AG04450 (cell line): Measurements from ENCODE around the gene NLGN1. TPM values are rescaled to one million over a fixed set of nuclear protein-coding genes. Genes with fewer than 3 reads are reported as not detected.
A peak's percentile ranks its signal among the peaks of the same experiment; 100 is the strongest.
"Not testable (repeated sequence)": the region's sequence is repeated elsewhere in the genome, so short reads cannot be mapped to it uniquely, and the experiment has no call there.

Experiments
- CTCF ChIA-PET: fragments of 300-600, 350-600 bp; formaldehyde crosslinking; extraction: SDS; loops from one replicate; lab custom pipeline; 2022; ENCODE audit warnings: antibody characterized with exemption, inconsistent platforms; lab: Charles Lee
- POLR2A ChIA-PET: fragments of 350-600 bp; formaldehyde crosslinking; extraction: SDS; loops from one replicate; lab custom pipeline; 2021; ENCODE audit warnings: antibody characterized with exemption, inconsistent platforms; lab: Yijun Ruan, JAX
- DNase-seq: peaks from one replicate; pipeline ENCODE4 v3.0.0-alpha.2; 2011; ENCODE audit warnings: low read depth, low spot score
- H3K27ac ChIP-seq: one replicate; pipeline ENCODE4 v1.5.1; 2012; ENCODE audit warnings: low read depth, low read length, control low read depth
- H3K27me3 ChIP-seq: one replicate; pipeline ENCODE4 v1.6.0; 2012; ENCODE audit warnings: low read length; ENCODE audit not compliant: control insufficient read depth, insufficient read depth
- H3K4me3 ChIP-seq: 2 replicates; pipeline ENCODE4 v1.5.1; 2011; ENCODE audit warnings: mild to moderate bottlenecking, low read depth, low read length, control low read depth
- H3K9me3 ChIP-seq: 2 replicates; pipeline ENCODE4 v1.5.1; 2012; ENCODE audit warnings: low read length; ENCODE audit not compliant: control insufficient read depth, insufficient read depth
- polyA minus RNA-seq: library from RNA; depleted of rRNA, polyadenylated mRNA; stranded (reverse); fragments of >200 nt; gene quantifications from 2 replicates; pipeline ENCODE4 v1.2.3, GENCODE V29; 2011; rRNA and poly(A)+ RNA removed
- polyA plus RNA-seq: library from polyadenylated mRNA; depleted of rRNA; stranded (reverse); fragments of >200 nt; gene quantifications from 2 replicates; pipeline ENCODE4 v1.2.3, GENCODE V29; 2011; rRNA removed
- TF ChIP-seq, protein P1 (sequence below): IDR thresholded peaks from 2 replicates; pipeline ENCODE4 v1.5.1; 2011; ENCODE audit warnings: low read depth, low read length, control low read depth, inconsistent platforms

Gene NLGN1
- 1.4 and 1.7 TPM in 2 replicates for polyA plus RNA-seq
- polyA minus RNA-seq: 7.3 and 8.3 TPM in 2 replicates

DNA sequence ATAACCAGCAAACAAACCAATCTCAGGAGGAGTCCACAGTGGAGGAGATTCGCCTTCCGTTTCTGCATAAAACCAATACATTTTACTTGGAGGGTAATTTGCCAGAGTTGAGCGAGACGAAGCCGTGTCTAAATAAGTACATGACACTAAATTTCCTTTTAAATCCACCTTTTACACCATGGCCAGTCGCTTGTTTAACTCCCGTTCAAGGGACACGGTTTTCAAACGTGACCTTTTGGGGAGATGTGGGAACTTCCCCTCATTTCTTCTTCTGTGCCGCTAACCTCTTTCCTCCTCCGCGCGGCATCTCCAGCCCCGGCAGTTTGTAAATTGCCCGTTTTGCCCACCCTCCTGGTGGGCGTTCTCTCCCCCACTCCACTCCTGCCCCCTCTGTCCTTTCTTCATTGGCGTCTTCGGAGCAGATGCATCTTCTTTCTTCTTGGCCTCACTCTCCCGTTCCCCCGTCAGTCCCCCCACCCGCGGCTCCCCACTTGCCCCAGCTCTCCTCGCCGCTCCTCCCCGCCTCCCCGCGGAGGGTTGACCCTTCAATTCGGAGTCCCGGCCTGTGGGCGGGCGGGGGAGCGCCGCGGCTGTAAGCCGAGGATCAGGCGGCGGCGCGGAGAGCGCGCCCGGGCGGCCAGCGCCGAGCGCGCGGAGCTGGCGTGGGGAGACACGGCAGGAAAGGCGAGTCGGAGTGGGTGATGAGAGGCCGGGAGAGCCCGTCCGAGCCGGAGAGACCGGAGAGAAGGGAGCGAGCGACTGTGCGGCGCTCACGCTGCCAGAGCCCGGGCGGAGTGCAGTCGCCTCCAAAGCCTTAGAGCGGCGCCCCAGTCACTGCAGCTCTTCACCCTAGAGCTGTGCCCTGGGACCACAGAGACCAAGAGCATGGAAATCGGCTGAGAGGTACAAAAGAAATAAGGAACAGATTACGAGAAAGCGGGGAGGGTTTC lies at the start of gene NLGN1:
TSS of gene NLGN1 (plus strand) at position 584 of the 950 bp plus-strand sequence.
- Histone ChIP-seq H3K9me3 (no peaks in the 10 kb centered on the region; the same call in 1 of the 2 replicates), H3K27me3 (peaks cover 28% of the 10 kb centered on the region), H3K27ac (no peak within 1 kb of the TSS), H3K4me3 (peak within 1 kb of the TSS; percentile 69)
- TF ChIP-seq, protein P1, sequence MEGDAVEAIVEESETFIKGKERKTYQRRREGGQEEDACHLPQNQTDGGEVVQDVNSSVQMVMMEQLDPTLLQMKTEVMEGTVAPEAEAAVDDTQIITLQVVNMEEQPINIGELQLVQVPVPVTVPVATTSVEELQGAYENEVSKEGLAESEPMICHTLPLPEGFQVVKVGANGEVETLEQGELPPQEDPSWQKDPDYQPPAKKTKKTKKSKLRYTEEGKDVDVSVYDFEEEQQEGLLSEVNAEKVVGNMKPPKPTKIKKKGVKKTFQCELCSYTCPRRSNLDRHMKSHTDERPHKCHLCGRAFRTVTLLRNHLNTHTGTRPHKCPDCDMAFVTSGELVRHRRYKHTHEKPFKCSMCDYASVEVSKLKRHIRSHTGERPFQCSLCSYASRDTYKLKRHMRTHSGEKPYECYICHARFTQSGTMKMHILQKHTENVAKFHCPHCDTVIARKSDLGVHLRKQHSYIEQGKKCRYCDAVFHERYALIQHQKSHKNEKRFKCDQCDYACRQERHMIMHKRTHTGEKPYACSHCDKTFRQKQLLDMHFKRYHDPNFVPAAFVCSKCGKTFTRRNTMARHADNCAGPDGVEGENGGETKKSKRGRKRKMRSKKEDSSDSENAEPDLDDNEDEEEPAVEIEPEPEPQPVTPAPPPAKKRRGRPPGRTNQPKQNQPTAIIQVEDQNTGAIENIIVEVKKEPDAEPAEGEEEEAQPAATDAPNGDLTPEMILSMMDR: peak; percentile 26; the same call in 1 of the 2 replicates
- POLR2A ChIA-PET: no interaction called here
- peak; percentile 11 for DNase-seq
- CTCF ChIA-PET: interaction anchor here (1.0 kb wide), 1 partner anchor 26 kb away, joined by 3 read pairs; no protein-coding TSS in a partner anchor

DNA sequence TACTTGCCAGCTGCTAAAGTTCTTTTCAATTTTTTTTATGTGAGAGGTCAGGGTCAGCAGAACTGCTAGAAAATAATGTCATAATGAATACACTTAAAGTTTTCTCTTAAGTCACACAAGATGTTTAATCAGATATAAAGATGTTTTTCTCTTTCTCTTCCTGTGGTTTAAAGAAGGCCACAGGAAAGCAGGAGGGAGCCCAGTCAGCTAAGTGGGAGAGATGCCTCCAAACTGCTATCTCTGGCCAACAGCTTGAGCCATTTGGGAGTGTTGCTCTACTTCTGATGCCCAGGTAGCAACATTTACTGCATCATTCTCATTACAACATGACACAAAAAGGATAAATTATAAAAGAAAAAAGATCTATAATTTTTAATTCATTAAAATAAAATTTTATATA lies 45.7 kb upstream of the NLGN1 start:
- ChIA-PET CTCF (no interaction called here), POLR2A (no interaction called here)
- TF ChIP-seq, protein P1: no peak
- no peak overlapping the region for H3K27ac ChIP-seq
- H3K4me3 ChIP-seq: no peak overlapping the region
- no peaks in the 10 kb centered on the region for H3K9me3 ChIP-seq
- DNase-seq: no peak
- no peaks in the 10 kb centered on the region for H3K27me3 ChIP-seq

GRCh38 chr3:173353137-173353536 lies 44.4 kb upstream of the NLGN1 start:
- H3K27ac ChIP-seq, H3K9me3 ChIP-seq, H3K27me3 ChIP-seq, H3K4me3 ChIP-seq, POLR2A ChIA-PET, CTCF ChIA-PET, DNase-seq: not testable (repeated sequence)

DNA sequence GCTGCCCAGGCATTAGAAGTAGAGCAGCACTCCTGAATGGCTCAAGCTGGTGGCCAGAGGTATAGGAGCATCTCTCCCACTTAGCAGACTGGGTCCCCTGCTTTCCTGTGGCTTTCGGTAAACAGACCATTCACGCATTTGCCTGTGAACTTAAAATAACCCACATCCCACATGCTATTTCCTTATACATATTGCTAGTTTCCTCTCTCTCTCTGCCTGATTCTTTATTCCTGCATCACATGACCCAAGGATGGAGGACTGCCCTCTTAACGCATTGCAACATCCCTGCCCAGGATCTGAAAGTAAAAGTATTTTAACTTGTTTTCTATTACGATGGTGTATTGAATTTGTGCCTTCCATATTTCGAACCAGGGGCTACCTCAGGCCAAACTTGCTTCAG lies 43.4 kb upstream of the NLGN1 start:
- Histone ChIP-seq H3K4me3 (no peak overlapping the region), H3K27ac (no peak overlapping the region), H3K9me3 (no peaks in the 10 kb centered on the region), H3K27me3 (no peaks in the 10 kb centered on the region)
- POLR2A ChIA-PET: no interaction called here
- TF ChIP-seq, protein P1: no peak
- CTCF ChIA-PET: no interaction called here
- DNase-seq: no peak

- H3K27ac ChIP-seq: no peak overlapping the region
- ChIA-PET POLR2A (no interaction called here), CTCF (interaction anchor here (0.6 to 3.0 kb wide), 9 partner anchors 9 to 459 kb away, joined by 3 to 38 read pairs (median 4); no protein-coding TSS in a partner anchor)
- TF ChIP-seq, protein P1: peak; percentile 75
- H3K9me3 ChIP-seq: no peaks in the 10 kb centered on the region
- no peak for DNase-seq
- H3K4me3 ChIP-seq: no peak overlapping the region
- no peaks in the 10 kb centered on the region for H3K27me3 ChIP-seq
Observed at GRCh38 chr3:173371848-173372487, 25.6 kb upstream of the NLGN1 start.
